Liver (tissue), 9 donors: Measurements from ENCODE around the gene NIPAL3. TPM values are rescaled to one million over a fixed set of nuclear protein-coding genes. Genes with fewer than 3 reads are reported as not detected.
A peak's percentile ranks its signal among the peaks of the same experiment; 100 is the strongest.

ENCODE experiments used
- DNase-seq: peaks from one replicate; pipeline ENCODE4 v3.0.0-alpha.2; 2017; ENCODE audit warnings: low spot score
- H3K27ac ChIP-seq, 2 donors: one replicate each; pipeline ENCODE4 v1.7.0; 2013; ENCODE audit warnings: inconsistent platforms in 2 of 2, low read length in 2 of 2, control low read depth in 1 of 2, low read depth in 1 of 2, mild to moderate bottlenecking in 1 of 2
- H3K27me3 ChIP-seq, 4 donors: one replicate each; pipeline versions ENCODE4 v1.6.1 to v1.7.0; 2013; ENCODE audit warnings: low read length in 3 of 4, inconsistent platforms in 1 of 4, mild to moderate bottlenecking in 1 of 4, moderate library complexity in 1 of 4; ENCODE audit not compliant: control insufficient read depth in 4 of 4, insufficient read depth in 4 of 4
- H3K36me3 ChIP-seq, 4 donors: one replicate each; pipeline versions ENCODE4 v1.6.1 to v1.7.0; 2013; ENCODE audit warnings: low read length in 3 of 4, mild to moderate bottlenecking in 3 of 4, low read depth in 1 of 4, moderate library complexity in 1 of 4; ENCODE audit not compliant: control insufficient read depth in 4 of 4, insufficient read depth in 3 of 4
- H3K4me1 ChIP-seq, 4 donors: one replicate each; pipeline versions ENCODE4 v1.6.1 to v1.7.0; 2013; ENCODE audit warnings: low read length in 3 of 4, mild to moderate bottlenecking in 3 of 4, moderate library complexity in 1 of 4; ENCODE audit not compliant: control insufficient read depth in 4 of 4, insufficient read depth in 4 of 4
- H3K4me3 ChIP-seq, 3 donors: one replicate each; pipeline versions ENCODE4 v1.6.1 to v1.7.0; 2013; ENCODE audit warnings: low read length in 3 of 3, control low read depth in 1 of 3, low read depth in 1 of 3, mild to moderate bottlenecking in 1 of 3
- H3K9ac ChIP-seq, 2 donors: one replicate each; pipeline ENCODE4 v1.7.0; 2013; ENCODE audit warnings: low read length in 2 of 2, mild to moderate bottlenecking in 2 of 2, moderate library complexity in 2 of 2, control low read depth in 1 of 2, low read depth in 1 of 2
- H3K9me3 ChIP-seq, 4 donors: one replicate each; pipeline versions ENCODE4 v1.6.1 to v1.7.0; 2013; ENCODE audit warnings: low read length in 3 of 4; ENCODE audit not compliant: control insufficient read depth in 4 of 4
- CTCF ChIP-seq: fragments of 150-350 bp; IDR thresholded peaks from 2 replicates; pipeline ENCODE4 v1.5.1; 2017; ENCODE audit warnings: improper control_type of control experiment, low read depth, low read length; ENCODE audit not compliant: missing input control
- EGR1 ChIP-seq, 2 donors: IDR thresholded peaks; 2 replicates each; pipeline ENCODE4 v1.6.1; 2016 to 2018; ENCODE audit warnings: antibody characterized with exemption in 2 of 2, low read depth in 2 of 2
- FOXA1 ChIP-seq: IDR thresholded peaks from 2 replicates; pipeline ENCODE4 v1.6.1; 2016; ENCODE audit warnings: antibody characterized with exemption
- FOXA2 ChIP-seq: IDR thresholded peaks from 2 replicates; pipeline ENCODE4 v1.6.1; 2016; ENCODE audit warnings: antibody characterized with exemption
- GABPA ChIP-seq, 2 donors: IDR thresholded peaks in 1 of 2; conservative IDR thresholded peaks in 1 of 2; 2 replicates each; pipeline ENCODE4 v1.6.1; 2016; ENCODE audit warnings: antibody characterized with exemption in 2 of 2, mild to moderate bottlenecking in 1 of 2, moderate library complexity in 1 of 2
- HNF4A ChIP-seq, 2 donors: conservative IDR thresholded peaks; 2 replicates each; pipeline ENCODE4 v1.6.1; 2016; ENCODE audit warnings: antibody characterized with exemption in 2 of 2, mild to moderate bottlenecking in 2 of 2
- HNF4G ChIP-seq: IDR thresholded peaks from 2 replicates; pipeline ENCODE4 v1.6.1; 2016; ENCODE audit warnings: antibody characterized with exemption
- JUND ChIP-seq, 2 donors: IDR thresholded peaks; 2 replicates each; pipeline ENCODE4 v1.6.1; 2016; ENCODE audit warnings: antibody characterized with exemption in 2 of 2
- MAX ChIP-seq: IDR thresholded peaks from 2 replicates; pipeline ENCODE4 v1.6.1; 2016; ENCODE audit warnings: antibody characterized with exemption
- NR2F2 ChIP-seq: IDR thresholded peaks from 2 replicates; pipeline ENCODE4 v1.6.1; 2016; ENCODE audit warnings: antibody characterized with exemption
- RAD21 ChIP-seq, 2 donors: IDR thresholded peaks; 2 replicates each; pipeline ENCODE4 v1.6.1; 2016; ENCODE audit warnings: antibody characterized with exemption in 2 of 2, mild to moderate bottlenecking in 2 of 2
- REST ChIP-seq: IDR thresholded peaks from 2 replicates; pipeline ENCODE4 v1.6.1; 2016; ENCODE audit warnings: antibody characterized with exemption, mild to moderate bottlenecking
- RXRA ChIP-seq, 2 donors: IDR thresholded peaks; 2 replicates each; pipeline ENCODE4 v1.6.1; 2017 to 2018; ENCODE audit warnings: antibody characterized with exemption in 2 of 2, mild to moderate bottlenecking in 1 of 2
- SP1 ChIP-seq: IDR thresholded peaks from 2 replicates; pipeline ENCODE4 v1.6.1; 2018; ENCODE audit warnings: antibody characterized with exemption, mild to moderate bottlenecking
- TAF1 ChIP-seq: conservative IDR thresholded peaks from 2 replicates; pipeline ENCODE4 v1.6.1; 2016; ENCODE audit warnings: antibody characterized with exemption, mild to moderate bottlenecking
- YY1 ChIP-seq: IDR thresholded peaks from 2 replicates; pipeline ENCODE4 v1.6.1; 2016; ENCODE audit warnings: antibody characterized with exemption, mild to moderate bottlenecking
- ZBTB33 ChIP-seq: IDR thresholded peaks from 2 replicates; pipeline ENCODE4 v1.6.1; 2016; ENCODE audit warnings: antibody characterized with exemption
- WGBS: extraction: QIAGEN DNeasy Blood & Tissue Kit; methylation state at CpG from one replicate; pipeline ENCODE4 v1.1.7; 2013; 5-methylcytosine and 5-hydroxymethylcytosine counted together
- polyA plus RNA-seq, 2 donors: library from polyadenylated mRNA; stranded (reverse) in 1 of 2; unstranded in 1 of 2; fragments of 200-250 nt in 1 of 2; fragments of >200 nt in 1 of 2; fragmentation: Nextera tagmentation in 1 of 2; extraction: Ambion mirVana in 1 of 2; gene quantifications; one replicate each; pipeline versions ENCODE4 v1.2.1 to v1.2.3, GENCODE V29; 2013 to 2015
- total RNA-seq, 2 donors: library from RNA; depleted of rRNA; stranded (reverse); fragments of >200 nt; gene quantifications; one replicate each; pipeline ENCODE4 v1.2.3, GENCODE V29; 2014
- TF ChIP-seq, protein P1 (sequence below): IDR thresholded peaks from 2 replicates; pipeline ENCODE4 v1.6.1; 2016; ENCODE audit warnings: antibody characterized with exemption
- donor health status: healthy.
- donor health status: healthy.
- donor health status: healthy.
- donor health status: healthy.
- donor health status: healthy.

NIPAL3 gene
- total and polyA plus RNA-seq, 4 donors, result 3.0 to 12.0 (median 6.0) TPM

- no peak for TF ChIP-seq FOXA1
- TF ChIP-seq RXRA (IDR thresholded peaks at IDR 0.05), result no peak
- no peak for TF ChIP-seq HNF4A (conservative IDR thresholded peaks at IDR 0.05)
- TF ChIP-seq GABPA (IDR thresholded peaks at IDR 0.05 in 1 of 2, conservative IDR thresholded peaks at IDR 0.05 in 1 of 2), result no peak
- TF ChIP-seq, protein P1, sequence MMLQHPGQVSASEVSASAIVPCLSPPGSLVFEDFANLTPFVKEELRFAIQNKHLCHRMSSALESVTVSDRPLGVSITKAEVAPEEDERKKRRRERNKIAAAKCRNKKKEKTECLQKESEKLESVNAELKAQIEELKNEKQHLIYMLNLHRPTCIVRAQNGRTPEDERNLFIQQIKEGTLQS, result no peak
- no peak for TF ChIP-seq YY1
- no peak for TF ChIP-seq NR2F2
- TF ChIP-seq TAF1, result no peak
- TF ChIP-seq RAD21 (IDR thresholded peaks at IDR 0.05), result no peak
- no peak for TF ChIP-seq HNF4G
- no peak for TF ChIP-seq CTCF
- TF ChIP-seq ZBTB33, result no peak
- Histone ChIP-seq H3K27me3 (no peaks in the 10 kb centered on the region), H3K4me1 (peaks cover 0 to 15% (median 6%) of the 10 kb centered on the region in 4 donors), H3K9me3 (no peaks in the 10 kb centered on the region), H3K4me3 (peak overlapping the region in 2 of 3 donors; percentile 49 to 89), H3K27ac (no peak overlapping the region), H3K9ac (no peak overlapping the region), H3K36me3 (no peaks in the 10 kb centered on the region)
- WGBS, result 13% methylated on average over 53 of the region's 53 CpGs
- DNase-seq, result no peak
These were observed 87.6 kb downstream of the NIPAL3 start for GRCh38 chr1:24503059-24503751.

GRCh38 chr1:24503870-24504523 lies 88.4 kb downstream of the NIPAL3 start:
- H3K9ac ChIP-seq, result no peak overlapping the region
- no peaks in the 10 kb centered on the region for H3K27me3 ChIP-seq
- H3K9me3 ChIP-seq, result no peaks in the 10 kb centered on the region
- DNase-seq, result no peak
- WGBS, result 84% methylated on average over 7 of the region's 7 CpGs
- no peak overlapping the region for H3K27ac ChIP-seq
- peaks cover 0 to 15% (median 6%) of the 10 kb centered on the region in 4 donors for H3K4me1 ChIP-seq
- H3K4me3 ChIP-seq, result peak overlapping the region in 1 of 3 donors; percentile 89
- H3K36me3 ChIP-seq, result no peaks in the 10 kb centered on the region
- TF ChIP-seq FOXA1 (no peak), REST (no peak), MAX (no peak), RAD21 (IDR thresholded peaks at IDR 0.05) (no peak), ZBTB33 (no peak), JUND (IDR thresholded peaks at IDR 0.05) (no peak), HNF4G (no peak), TAF1 (no peak), FOXA2 (no peak), GABPA (IDR thresholded peaks at IDR 0.05 in 1 of 2, conservative IDR thresholded peaks at IDR 0.05 in 1 of 2) (no peak), EGR1 (IDR thresholded peaks at IDR 0.05; ENCODE audit: low read depth in 2 of 2) (no peak), NR2F2 (no peak), YY1 (no peak), HNF4A (conservative IDR thresholded peaks at IDR 0.05) (no peak), SP1 (no peak)
- TF ChIP-seq, protein P1, result no peak
